Fibroblast of lung (primary cell): ENCODE measurements around the gene SIAH3.

Experiments used
- CTCF ChIP-seq, 2 donors: IDR thresholded peaks in 1 of 2; conservative IDR thresholded peaks in 1 of 2; 1 replicate in 1 of 2; 2 replicates in 1 of 2; pipeline ENCODE4 v1.5.1; 2011 to 2012; ENCODE audit warnings: low read length in 2 of 2, control low read depth in 1 of 2, inconsistent platforms in 1 of 2, low read depth in 1 of 2, mild to moderate bottlenecking in 1 of 2
- EZH2 ChIP-seq: IDR thresholded peaks from 2 replicates; pipeline ENCODE4 v1.5.1; 2012; ENCODE audit warnings: low read length, control low read depth, mild to moderate bottlenecking; ENCODE audit errors: missing control alignments

- TF ChIP-seq CTCF (conservative IDR thresholded peaks at IDR 0.05 in 1 of 2, IDR thresholded peaks at IDR 0.05 in 1 of 2; ENCODE audit: low read depth in 1 of 2, low read length in 2 of 2) (no peak), EZH2 (no peak)
These were observed 120.1 kb downstream of the SIAH3 start for GRCh38 chr13:45731455-45731854.
